ENCODE data around the gene LRRK1. TPM values are rescaled to one million over a fixed set of nuclear protein-coding genes. Genes with fewer than 3 reads are reported as not detected.
A peak's percentile ranks its signal among the peaks of the same experiment; 100 is the strongest.

Gene LRRK1
- total and polyA plus RNA-seq, 2 donors (not counting 1 experiment from before 2014, with no cell fraction given), result 19.8 to 53.0 TPM

DNA sequence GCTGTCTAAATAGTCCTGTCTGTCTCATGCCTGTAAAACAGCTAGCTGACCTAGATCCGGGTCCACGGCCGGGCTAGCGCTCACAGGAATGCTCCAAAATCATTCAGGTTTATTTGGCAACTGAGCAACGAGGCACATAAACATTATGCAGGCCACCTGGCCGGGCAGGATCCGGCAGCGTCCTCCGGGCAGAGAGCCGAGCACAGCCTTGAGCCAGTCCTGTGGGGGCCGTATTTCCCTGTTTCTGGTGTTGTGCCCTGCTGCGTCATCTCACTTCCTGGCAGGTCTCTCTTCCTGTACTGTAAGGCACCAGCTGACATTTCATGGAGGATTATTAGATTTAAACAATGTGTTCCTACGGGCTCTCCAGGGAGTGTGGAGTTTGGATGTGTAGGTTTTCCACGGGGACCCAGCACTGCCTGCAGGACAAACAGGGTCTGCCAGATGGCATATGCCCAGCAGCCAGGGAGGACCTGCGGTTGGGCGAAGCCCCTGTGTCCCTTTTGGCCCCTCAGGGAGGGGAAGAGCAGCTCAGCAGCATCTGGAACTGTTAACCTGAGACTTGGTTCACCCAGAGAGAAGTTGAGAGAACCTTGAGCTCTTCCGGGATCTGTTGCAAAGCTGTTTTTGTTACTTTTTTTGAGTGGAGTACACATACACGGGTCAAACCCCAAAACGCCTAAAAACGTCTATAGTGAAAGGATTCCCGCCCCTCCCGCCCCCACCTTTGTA is 16.6 kb upstream of the LRRK1 start:
- no peaks in the 10 kb centered on the region for H4K20me1 ChIP-seq (ENCODE audit: control insufficient read depth, insufficient read depth, low read length, poor library complexity, severe bottlenecking)
- no peaks in the 10 kb centered on the region for H3K79me2 ChIP-seq (ENCODE audit: control insufficient read depth, insufficient read depth, low read length)
- peaks cover 0 to 3% (median 0%) of the 10 kb centered on the region in 4 experiments for H3K27me3 ChIP-seq (replicated peaks in 1 of 4; ENCODE audit: control extremely low read depth in 1 of 4, control insufficient read depth in 3 of 4, insufficient read depth in 4 of 4, low read length in 3 of 4)
- H3K4me2 ChIP-seq (replicated peaks; ENCODE audit: low read depth, low read length, poor library complexity, severe bottlenecking), result peak overlapping the region; percentile 42
- H3K27ac Mint-ChIP-seq, result no peak overlapping the region
- no peak overlapping the region for H3K4me3 Mint-ChIP-seq
- CTCF ChIA-PET, result interaction anchor here (1.1 to 3.3 kb wide), 2 partner anchors 15 to 105 kb away, joined by 3 to 29 read pairs; no protein-coding TSS in a partner anchor
- peaks cover 1% of the 10 kb centered on the region for H3K4me1 Mint-ChIP-seq
- peaks cover 0 to 3% of the 10 kb centered on the region in 2 donors for H3K4me1 ChIP-seq (ENCODE audit: control insufficient read depth in 2 of 2, insufficient read depth in 2 of 2, low read length in 2 of 2)
- H3K27ac ChIP-seq (ENCODE audit: low read length in 2 of 2), result no peak overlapping the region
- peak overlapping the region in 1 of 5 experiments; percentile 5 for H3K4me3 ChIP-seq (ENCODE audit: control extremely low read depth in 1 of 5, extremely low read depth in 1 of 5, insufficient read depth in 1 of 5, low read depth in 2 of 5, low read length in 4 of 5)
- H2AFZ ChIP-seq (ENCODE audit: insufficient read depth, low read depth, low read length, poor library complexity, severe bottlenecking), result peak overlapping the region; percentile 58
- intact Hi-C loops (cut with micrococcal nuclease), result no loop called here
- POLR2A ChIA-PET, result no interaction called here
- no peaks in the 10 kb centered on the region for H3K36me3 ChIP-seq (replicated peaks in 1 of 2; ENCODE audit: control extremely low read depth in 1 of 2, control insufficient read depth in 1 of 2, extremely low read depth in 1 of 2, insufficient read depth in 2 of 2, low read length in 1 of 2)
- H3K9ac ChIP-seq (ENCODE audit: low read length), result no peak overlapping the region
- WGBS (ENCODE audit: insufficient coverage), result 49% methylated on average over 20 of the region's 22 CpGs
- no peaks in the 10 kb centered on the region for H3K9me3 ChIP-seq (ENCODE audit: control extremely low read depth in 1 of 3, control insufficient read depth in 2 of 3, insufficient read depth in 1 of 3, low read length in 2 of 3)
- no peak for TF ChIP-seq EZH2 (IDR thresholded peaks at IDR 0.05; ENCODE audit: borderline replicate concordance, insufficient read depth, low read depth, low read length, poor library complexity, severe bottlenecking)
- TF ChIP-seq, protein P1, sequence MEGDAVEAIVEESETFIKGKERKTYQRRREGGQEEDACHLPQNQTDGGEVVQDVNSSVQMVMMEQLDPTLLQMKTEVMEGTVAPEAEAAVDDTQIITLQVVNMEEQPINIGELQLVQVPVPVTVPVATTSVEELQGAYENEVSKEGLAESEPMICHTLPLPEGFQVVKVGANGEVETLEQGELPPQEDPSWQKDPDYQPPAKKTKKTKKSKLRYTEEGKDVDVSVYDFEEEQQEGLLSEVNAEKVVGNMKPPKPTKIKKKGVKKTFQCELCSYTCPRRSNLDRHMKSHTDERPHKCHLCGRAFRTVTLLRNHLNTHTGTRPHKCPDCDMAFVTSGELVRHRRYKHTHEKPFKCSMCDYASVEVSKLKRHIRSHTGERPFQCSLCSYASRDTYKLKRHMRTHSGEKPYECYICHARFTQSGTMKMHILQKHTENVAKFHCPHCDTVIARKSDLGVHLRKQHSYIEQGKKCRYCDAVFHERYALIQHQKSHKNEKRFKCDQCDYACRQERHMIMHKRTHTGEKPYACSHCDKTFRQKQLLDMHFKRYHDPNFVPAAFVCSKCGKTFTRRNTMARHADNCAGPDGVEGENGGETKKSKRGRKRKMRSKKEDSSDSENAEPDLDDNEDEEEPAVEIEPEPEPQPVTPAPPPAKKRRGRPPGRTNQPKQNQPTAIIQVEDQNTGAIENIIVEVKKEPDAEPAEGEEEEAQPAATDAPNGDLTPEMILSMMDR (IDR thresholded peaks at IDR 0.05), result no peak
- no peak for DNase-seq
- peaks cover 18% of the 10 kb centered on the region for H3K27me3 Mint-ChIP-seq
- no peaks in the 10 kb centered on the region for H3K9me3 Mint-ChIP-seq (ENCODE audit: insufficient read depth)
- ATAC-seq (ENCODE audit: low read depth), result no peak

DNA sequence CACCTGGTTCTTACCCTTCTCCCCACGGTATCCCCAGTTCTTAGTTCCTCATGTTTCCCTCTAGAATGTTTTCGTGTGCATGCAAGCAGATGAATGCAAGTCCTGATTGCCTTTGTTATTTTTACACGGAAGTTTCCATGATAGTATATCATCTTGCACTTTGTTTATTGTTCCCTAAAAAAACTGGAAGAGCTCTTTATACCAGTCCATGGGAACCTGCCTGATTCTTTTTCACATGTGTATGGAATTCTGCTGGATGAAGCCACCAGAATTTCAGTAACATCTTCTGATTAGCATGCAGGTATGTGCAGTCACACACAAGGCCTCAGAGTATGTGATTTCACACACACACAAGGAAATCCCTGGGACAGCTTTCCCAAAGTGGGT is 16.0 kb upstream of the LRRK1 start:
- Histone ChIP-seq H3K27me3 (replicated peaks in 1 of 4; ENCODE audit: control extremely low read depth in 1 of 4, control insufficient read depth in 3 of 4, insufficient read depth in 4 of 4, low read length in 3 of 4) (peaks cover 0 to 3% (median 0%) of the 10 kb centered on the region in 4 experiments), H3K9me3 (ENCODE audit: control extremely low read depth in 1 of 3, control insufficient read depth in 2 of 3, insufficient read depth in 1 of 3, low read length in 2 of 3) (no peaks in the 10 kb centered on the region), H3K4me3 (ENCODE audit: control extremely low read depth in 1 of 5, extremely low read depth in 1 of 5, insufficient read depth in 1 of 5, low read depth in 2 of 5, low read length in 4 of 5) (no peak overlapping the region), H3K27ac (ENCODE audit: low read length in 2 of 2) (no peak overlapping the region), H3K36me3 (replicated peaks in 1 of 2; ENCODE audit: control extremely low read depth in 1 of 2, control insufficient read depth in 1 of 2, extremely low read depth in 1 of 2, insufficient read depth in 2 of 2, low read length in 1 of 2) (no peaks in the 10 kb centered on the region), H3K4me1 (ENCODE audit: control insufficient read depth in 2 of 2, insufficient read depth in 2 of 2, low read length in 2 of 2) (peaks cover 0 to 3% of the 10 kb centered on the region in 2 donors), H3K4me2 (replicated peaks; ENCODE audit: low read depth, low read length, poor library complexity, severe bottlenecking) (no peak overlapping the region), H4K20me1 (ENCODE audit: control insufficient read depth, insufficient read depth, low read length, poor library complexity, severe bottlenecking) (no peaks in the 10 kb centered on the region), H3K79me2 (ENCODE audit: control insufficient read depth, insufficient read depth, low read length) (no peaks in the 10 kb centered on the region), H2AFZ (ENCODE audit: insufficient read depth, low read depth, low read length, poor library complexity, severe bottlenecking) (peak overlapping the region; percentile 58), H3K9ac (ENCODE audit: low read length) (no peak overlapping the region)
- POLR2A ChIA-PET, result no interaction called here
- intact Hi-C loops (cut with micrococcal nuclease), result no loop called here
- peaks cover 15% of the 10 kb centered on the region for H3K27me3 Mint-ChIP-seq
- H3K9me3 Mint-ChIP-seq (ENCODE audit: insufficient read depth), result no peaks in the 10 kb centered on the region
- CTCF ChIA-PET, result interaction anchor here (3.3 kb wide), 1 partner anchor 104 kb away, joined by 29 read pairs; no protein-coding TSS in a partner anchor
- DNase-seq, result no peak
- TF ChIP-seq, protein P1 (IDR thresholded peaks at IDR 0.05), result no peak
- no peak for TF ChIP-seq EZH2 (IDR thresholded peaks at IDR 0.05; ENCODE audit: borderline replicate concordance, insufficient read depth, low read depth, low read length, poor library complexity, severe bottlenecking)
- no peak overlapping the region for H3K4me3 Mint-ChIP-seq
- no peak for ATAC-seq (ENCODE audit: low read depth)
- H3K27ac Mint-ChIP-seq, result no peak overlapping the region
- H3K4me1 Mint-ChIP-seq, result peaks cover 1% of the 10 kb centered on the region
- WGBS (ENCODE audit: insufficient coverage), result 63% methylated on average over 2 of the region's 3 CpGs
